SK-N-SH (cell line): ENCODE results near the gene ZBTB16. TPM values are rescaled to one million over a fixed set of nuclear protein-coding genes. Genes with fewer than 3 reads are reported as not detected.

Experiments
- CTCF ChIA-PET: fragments of 300-600, 350-600 bp; formaldehyde crosslinking; extraction: SDS; loops from one replicate; lab custom pipeline; 2021; lab: Yijun Ruan, JAX
- POLR2A ChIA-PET: fragments of 350-600 bp; sonication (Branson Sonifier 250); formaldehyde crosslinking; extraction: SDS; loops from one replicate; lab custom pipeline; 2020; ENCODE audit warnings: antibody characterized with exemption, inconsistent platforms; lab: Yijun Ruan, JAX
- DNase-seq: peaks from one replicate; pipeline ENCODE4 v3.0.0; 2012
- H2AFZ ChIP-seq: fragments of 200-600 bp; sonication (generic); 2 replicates; pipeline ENCODE4 v1.8.1; 2016; ENCODE audit warnings: antibody characterized with exemption, mild to moderate bottlenecking, low read depth
- H3F3A ChIP-seq: fragments of 200-600 bp; sonication (generic); replicated peaks from 2 replicates; pipeline ENCODE3; 2016; ENCODE audit warnings: antibody characterized with exemption, mild to moderate bottlenecking; ENCODE audit not compliant: insufficient read depth
- H3K27ac ChIP-seq, 2 experiments: fragments of 200-500 bp in 1 of 2; fragments of 200-600 bp in 1 of 2; sonication (Bioruptor generic) in 1 of 2; sonication (generic), shearing (Covaris generic) in 1 of 2; 2 replicates each; pipeline versions ENCODE4 v1.5.1 to v1.6.1; 2014 to 2016; ENCODE audit warnings: low read depth in 2 of 2, inconsistent platforms in 1 of 2, low read length in 1 of 2, mild to moderate bottlenecking in 1 of 2, mixed read lengths in 1 of 2
- H3K27me3 ChIP-seq: fragments of 200-600 bp; sonication (generic), shearing (Covaris generic); 2 replicates; pipeline ENCODE4 v1.6.1; 2016; ENCODE audit warnings: mixed run types; ENCODE audit not compliant: insufficient read depth
- H3K36me3 ChIP-seq, 2 experiments: fragments of 200-500 bp in 1 of 2; fragments of 200-600 bp in 1 of 2; sonication (Bioruptor generic) in 1 of 2; sonication (generic) in 1 of 2; replicated peaks in 1 of 2; 2 replicates each; pipeline versions ENCODE3 to v1.5.1; 2014 to 2016; ENCODE audit warnings: low read length in 1 of 2, mild to moderate bottlenecking in 1 of 2; ENCODE audit not compliant: insufficient read depth in 2 of 2, control insufficient read depth in 1 of 2
- H3K4me1 ChIP-seq, 2 experiments: fragments of 200-500 bp in 1 of 2; fragments of 200-600 bp in 1 of 2; sonication (Bioruptor generic) in 1 of 2; sonication (generic), shearing (Covaris generic) in 1 of 2; 2 replicates each; pipeline versions ENCODE4 v1.5.1 to v1.6.1; 2014 to 2016; ENCODE audit warnings: low read depth in 1 of 2, low read length in 1 of 2, mixed run types in 1 of 2; ENCODE audit not compliant: insufficient read depth in 2 of 2, control insufficient read depth in 1 of 2
- H3K4me2 ChIP-seq: fragments of 200-600 bp; sonication (generic), shearing (Covaris generic); 2 replicates; pipeline ENCODE4 v1.6.1; 2017; ENCODE audit warnings: mixed run types
- H3K4me3 ChIP-seq, 2 experiments: fragments of 200-500 bp in 1 of 2; fragments of 200-600 bp in 1 of 2; sonication (Bioruptor generic) in 1 of 2; sonication (generic), shearing (Covaris generic) in 1 of 2; 2 replicates each; pipeline versions ENCODE4 v1.5.1 to v1.8.1; 2014 to 2016; ENCODE audit warnings: low read depth in 2 of 2, inconsistent platforms in 1 of 2, low read length in 1 of 2, mild to moderate bottlenecking in 1 of 2, mixed read lengths in 1 of 2, moderate library complexity in 1 of 2
- H3K79me2 ChIP-seq: fragments of 200-600 bp; sonication (generic); 2 replicates; pipeline ENCODE4 v1.8.1; 2017; ENCODE audit warnings: mild to moderate bottlenecking; ENCODE audit not compliant: insufficient read depth
- H3K9ac ChIP-seq: fragments of 200-600 bp; sonication (generic); 2 replicates; pipeline ENCODE4 v1.6.1; 2017; ENCODE audit warnings: mixed run types
- H3K9me2 ChIP-seq: fragments of 200-600 bp; sonication (generic); 2 replicates; pipeline ENCODE4 v1.6.1; 2017; ENCODE audit warnings: mixed run types
- H3K9me3 ChIP-seq: fragments of 200-600 bp; sonication (generic); 2 replicates; pipeline ENCODE4 v1.6.1; 2017; ENCODE audit warnings: mixed run types, mild to moderate bottlenecking, moderate library complexity
- H4K20me1 ChIP-seq: fragments of 200-600 bp; sonication (generic); 2 replicates; pipeline ENCODE4 v1.6.1; 2017; ENCODE audit warnings: mild to moderate bottlenecking, mixed run types; ENCODE audit not compliant: insufficient read depth
- CHD2 ChIP-seq: fragments of 150-350 bp; IDR thresholded peaks from 2 replicates; pipeline ENCODE4 v1.6.1; 2018; ENCODE audit warnings: low read length; ENCODE audit not compliant: partially characterized antibody
- ELF1 ChIP-seq: IDR thresholded peaks from 2 replicates; pipeline ENCODE4 v1.4.0; 2012
- EZH2phosphoT487 ChIP-seq: fragments of 200-600 bp; sonication (generic); IDR thresholded peaks from 2 replicates; pipeline ENCODE4 v1.6.1; 2017; ENCODE audit warnings: low read depth, mixed run types, mild to moderate bottlenecking, antibody characterized with exemption, moderate library complexity, borderline replicate concordance
- FOSL2 ChIP-seq: IDR thresholded peaks from 2 replicates; pipeline ENCODE4 v1.4.0; 2012; ENCODE audit warnings: low read depth, mild to moderate bottlenecking, moderate library complexity, borderline replicate concordance
- MEF2A ChIP-seq: IDR thresholded peaks from 2 replicates; pipeline ENCODE4 v1.4.0; 2012; ENCODE audit warnings: low read depth, borderline replicate concordance
- NFIC ChIP-seq: IDR thresholded peaks from 2 replicates; pipeline ENCODE4 v1.4.0; 2012; ENCODE audit warnings: borderline replicate concordance
- POLR2AphosphoS5 ChIP-seq: IDR thresholded peaks from 2 replicates; pipeline ENCODE4 v1.6.1; 2012; ENCODE audit warnings: low read depth, low read length
- RAD21 ChIP-seq: IDR thresholded peaks from 2 replicates; pipeline ENCODE4 v1.6.1; 2012; ENCODE audit warnings: mild to moderate bottlenecking, low read length
- SIN3A ChIP-seq: IDR thresholded peaks from 2 replicates; pipeline ENCODE4 v1.6.1; 2012; ENCODE audit warnings: low read depth, mild to moderate bottlenecking, low read length, moderate library complexity, borderline replicate concordance
- SMC3 ChIP-seq: IDR thresholded peaks from 2 replicates; pipeline ENCODE4 v1.6.1; 2012; ENCODE audit warnings: low read depth, low read length, improper control_type of control experiment
- TAF1 ChIP-seq: IDR thresholded peaks from 2 replicates; pipeline ENCODE4 v1.6.1; 2012; ENCODE audit warnings: low read depth, mild to moderate bottlenecking, low read length, moderate library complexity, borderline replicate concordance
- TCF12 ChIP-seq: IDR thresholded peaks from 2 replicates; pipeline ENCODE4 v1.4.0; 2012
- WGBS: methylation state at CpG from one replicate; pipeline ENCODE4 v1.1.6; 2017; ENCODE audit warnings: low lambda C conversion rate; 5-methylcytosine and 5-hydroxymethylcytosine counted together
- polyA plus RNA-seq, 3 experiments: library from polyadenylated mRNA; depleted of rRNA; stranded (reverse); fragments of >200 nt; gene quantifications; 2 replicates each; pipeline ENCODE4 v1.2.3, GENCODE V29; 2012
- TF ChIP-seq, protein P1 (sequence below): fragments of 150-350 bp; IDR thresholded peaks from 2 replicates; pipeline ENCODE4 v1.6.1; 2016; ENCODE audit warnings: mild to moderate bottlenecking, low read depth, low read length
- TF ChIP-seq, protein P2 (sequence below): fragments of 200-600 bp; sonication (generic); IDR thresholded peaks from 2 replicates; pipeline ENCODE4 v1.6.1; 2017; ENCODE audit warnings: antibody characterized with exemption, mild to moderate bottlenecking, moderate library complexity
- TF ChIP-seq, protein P3 (sequence below): IDR thresholded peaks from 2 replicates; pipeline ENCODE4 v1.4.0; 2012; ENCODE audit warnings: low read depth, borderline replicate concordance

Gene ZBTB16
- polyA plus RNA-seq, 1 of the 3 experiments (the other 2 are of a cell fraction): not detected

DNA sequence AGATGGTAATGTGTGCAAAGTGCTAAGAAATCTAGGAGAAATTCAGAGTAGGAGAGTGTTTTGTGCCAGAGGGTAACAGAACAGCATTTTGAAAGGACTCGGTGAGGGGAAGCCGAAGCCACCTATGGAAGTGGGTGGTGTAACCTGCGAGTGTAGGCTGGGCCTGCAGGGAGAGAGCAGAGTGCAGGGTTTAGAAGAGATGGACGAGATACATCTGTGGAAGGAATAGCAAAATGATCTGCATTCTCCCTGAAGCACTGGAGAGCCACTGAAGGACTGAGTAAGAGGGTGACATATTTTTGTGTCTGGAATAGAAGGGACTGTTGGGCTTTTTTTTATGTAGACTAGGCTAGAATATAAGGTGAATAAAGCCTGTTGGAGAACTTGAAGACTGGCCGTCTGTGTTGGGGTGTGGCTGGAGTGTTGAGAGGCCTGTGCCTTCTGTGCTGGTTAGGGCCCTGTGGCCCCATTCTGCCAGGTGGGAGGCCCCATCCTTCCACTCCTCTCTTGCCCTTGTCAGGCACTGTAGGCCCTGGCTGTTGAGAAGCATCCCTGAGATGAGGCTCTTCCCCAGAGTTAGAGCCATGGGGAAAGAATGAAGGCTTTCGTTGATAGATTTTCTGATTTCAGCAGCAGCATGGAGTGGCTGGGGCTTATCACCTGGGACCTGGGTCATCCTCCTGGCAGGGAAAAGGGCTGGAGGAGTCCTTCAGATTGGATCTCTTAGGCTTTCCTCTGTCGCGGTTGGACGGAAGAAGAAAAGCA, 102.2 kb downstream of the ZBTB16 start:
- no peaks in the 10 kb centered on the region for H3K36me3 ChIP-seq
- H3K79me2 ChIP-seq: no peaks in the 10 kb centered on the region
- TF ChIP-seq, protein P1, sequence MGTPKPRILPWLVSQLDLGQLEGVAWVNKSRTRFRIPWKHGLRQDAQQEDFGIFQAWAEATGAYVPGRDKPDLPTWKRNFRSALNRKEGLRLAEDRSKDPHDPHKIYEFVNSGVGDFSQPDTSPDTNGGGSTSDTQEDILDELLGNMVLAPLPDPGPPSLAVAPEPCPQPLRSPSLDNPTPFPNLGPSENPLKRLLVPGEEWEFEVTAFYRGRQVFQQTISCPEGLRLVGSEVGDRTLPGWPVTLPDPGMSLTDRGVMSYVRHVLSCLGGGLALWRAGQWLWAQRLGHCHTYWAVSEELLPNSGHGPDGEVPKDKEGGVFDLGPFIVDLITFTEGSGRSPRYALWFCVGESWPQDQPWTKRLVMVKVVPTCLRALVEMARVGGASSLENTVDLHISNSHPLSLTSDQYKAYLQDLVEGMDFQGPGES: no peak
- TF ChIP-seq CHD2 (no peak), FOSL2 (no peak), EZH2phosphoT487 (no peak), ELF1 (no peak), RAD21 (no peak), TCF12 (no peak), NFIC (no peak), SMC3 (no peak), MEF2A (no peak), SIN3A (no peak), TAF1 (no peak), POLR2AphosphoS5 (no peak)
- TF ChIP-seq, protein P2, sequence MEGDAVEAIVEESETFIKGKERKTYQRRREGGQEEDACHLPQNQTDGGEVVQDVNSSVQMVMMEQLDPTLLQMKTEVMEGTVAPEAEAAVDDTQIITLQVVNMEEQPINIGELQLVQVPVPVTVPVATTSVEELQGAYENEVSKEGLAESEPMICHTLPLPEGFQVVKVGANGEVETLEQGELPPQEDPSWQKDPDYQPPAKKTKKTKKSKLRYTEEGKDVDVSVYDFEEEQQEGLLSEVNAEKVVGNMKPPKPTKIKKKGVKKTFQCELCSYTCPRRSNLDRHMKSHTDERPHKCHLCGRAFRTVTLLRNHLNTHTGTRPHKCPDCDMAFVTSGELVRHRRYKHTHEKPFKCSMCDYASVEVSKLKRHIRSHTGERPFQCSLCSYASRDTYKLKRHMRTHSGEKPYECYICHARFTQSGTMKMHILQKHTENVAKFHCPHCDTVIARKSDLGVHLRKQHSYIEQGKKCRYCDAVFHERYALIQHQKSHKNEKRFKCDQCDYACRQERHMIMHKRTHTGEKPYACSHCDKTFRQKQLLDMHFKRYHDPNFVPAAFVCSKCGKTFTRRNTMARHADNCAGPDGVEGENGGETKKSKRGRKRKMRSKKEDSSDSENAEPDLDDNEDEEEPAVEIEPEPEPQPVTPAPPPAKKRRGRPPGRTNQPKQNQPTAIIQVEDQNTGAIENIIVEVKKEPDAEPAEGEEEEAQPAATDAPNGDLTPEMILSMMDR: no peak
- TF ChIP-seq, protein P3, sequence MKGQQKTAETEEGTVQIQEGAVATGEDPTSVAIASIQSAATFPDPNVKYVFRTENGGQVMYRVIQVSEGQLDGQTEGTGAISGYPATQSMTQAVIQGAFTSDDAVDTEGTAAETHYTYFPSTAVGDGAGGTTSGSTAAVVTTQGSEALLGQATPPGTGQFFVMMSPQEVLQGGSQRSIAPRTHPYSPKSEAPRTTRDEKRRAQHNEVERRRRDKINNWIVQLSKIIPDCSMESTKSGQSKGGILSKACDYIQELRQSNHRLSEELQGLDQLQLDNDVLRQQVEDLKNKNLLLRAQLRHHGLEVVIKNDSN: no peak
- no peak for DNase-seq
- peaks cover 36 to 37% of the 10 kb centered on the region in 2 experiments for H3K4me1 ChIP-seq
- ChIA-PET CTCF (interaction anchor here (0.6 to 7.8 kb wide), 7 partner anchors 11 to 265 kb away, joined by 3 to 47 read pairs (median 3); no protein-coding TSS in a partner anchor), POLR2A (no interaction called here)
- H3F3A ChIP-seq: peaks cover 5% of the 10 kb centered on the region
- peaks cover 70% of the 10 kb centered on the region for H3K27me3 ChIP-seq
- H3K9me3 ChIP-seq: no peaks in the 10 kb centered on the region
- no peak overlapping the region for H3K27ac ChIP-seq
- H2AFZ ChIP-seq: no peak overlapping the region
- H3K4me2 ChIP-seq: no peak overlapping the region
- no peak overlapping the region for H3K9ac ChIP-seq
- no peaks in the 10 kb centered on the region for H3K9me2 ChIP-seq
- no peak overlapping the region for H3K4me3 ChIP-seq
- 88% methylated on average over 9 of the region's 9 CpGs for WGBS
- peaks cover 36% of the 10 kb centered on the region for H4K20me1 ChIP-seq
